C4-2B (cell line): Measurements from ENCODE around the gene AURKAIP1.

ENCODE experiments used
- CTCF ChIP-seq: fragments of 450-650 bp; conservative IDR thresholded peaks from 2 replicates; pipeline ENCODE4 v1.5.1; 2017; ENCODE audit warnings: mild to moderate bottlenecking
- ZFX ChIP-seq: fragments of 450-650 bp; IDR thresholded peaks from 2 replicates; pipeline ENCODE4 v1.6.1; 2017

GRCh38 chr1:1421907-1422464 lies 47.0 kb upstream of the AURKAIP1 start:
- TF ChIP-seq CTCF, result no peak
- TF ChIP-seq ZFX, result no peak
